ENCODE data around the gene TK1. TPM values are rescaled to one million over a fixed set of nuclear protein-coding genes. Genes with fewer than 3 reads are reported as not detected.

TK1 gene
- total and polyA plus RNA-seq, 2 donors from 2014 or later: 9.3 to 12.7 TPM

- intact Hi-C loops (cut with DNase I): no loop called here
- DNase-seq (peak in 1 of 5 donors; percentile 52), FAIRE-seq (no peak)
- Histone ChIP-seq H3K27me3 (ENCODE audit: control insufficient read depth, insufficient read depth, low read length) (no peaks in the 10 kb centered on the region), H3K4me1 (ENCODE audit: control insufficient read depth in 2 of 3, insufficient read depth in 2 of 3, low read depth in 1 of 3, low read length in 3 of 3) (peaks cover 0 to 11% (median 5%) of the 10 kb centered on the region in 3 donors), H3K9ac (ENCODE audit: low read length in 3 of 3) (no peak overlapping the region), H3K4me3 (ENCODE audit: low read length in 3 of 3) (no peak overlapping the region), H3K36me3 (ENCODE audit: control insufficient read depth in 2 of 3, insufficient read depth in 3 of 3, low read length in 3 of 3) (no peaks in the 10 kb centered on the region), H3K27ac (ENCODE audit: low read depth in 2 of 2, low read length in 2 of 2) (no peak overlapping the region), H3K9me3 (ENCODE audit: control insufficient read depth in 2 of 3, insufficient read depth in 1 of 3, low read length in 3 of 3) (no peaks in the 10 kb centered on the region)
- TF ChIP-seq CTCF (IDR thresholded peaks at IDR 0.05; ENCODE audit: borderline replicate concordance, extremely low read depth, insufficient read depth): no peak
Measured at GRCh38 chr17:78138204-78139060, 48.4 kb downstream of the TK1 start.

- TF ChIP-seq CTCF (IDR thresholded peaks at IDR 0.05; ENCODE audit: borderline replicate concordance, extremely low read depth, insufficient read depth): peak; percentile 8
- Histone ChIP-seq H3K27ac (ENCODE audit: low read depth in 2 of 2, low read length in 2 of 2) (no peak overlapping the region), H3K4me3 (ENCODE audit: low read length in 3 of 3) (no peak overlapping the region), H3K9me3 (ENCODE audit: control insufficient read depth in 2 of 3, insufficient read depth in 1 of 3, low read length in 3 of 3) (no peaks in the 10 kb centered on the region), H3K4me1 (ENCODE audit: control insufficient read depth in 2 of 3, insufficient read depth in 2 of 3, low read depth in 1 of 3, low read length in 3 of 3) (peaks cover 0 to 8% (median 5%) of the 10 kb centered on the region in 3 donors), H3K9ac (ENCODE audit: low read length in 3 of 3) (no peak overlapping the region), H3K36me3 (ENCODE audit: control insufficient read depth in 2 of 3, insufficient read depth in 3 of 3, low read length in 3 of 3) (no peaks in the 10 kb centered on the region), H3K27me3 (ENCODE audit: control insufficient read depth, insufficient read depth, low read length) (no peaks in the 10 kb centered on the region)
- intact Hi-C loops (cut with DNase I): no loop called here
- FAIRE-seq: no peak
- DNase-seq: peak in 1 of 5 donors; percentile 56
Measured at GRCh38 chr17:78137392-78138203, 49.3 kb downstream of the TK1 start.

GRCh38 chr17:78135858-78136500 is 50.9 kb downstream of the TK1 start:
- Histone ChIP-seq H3K27me3 (ENCODE audit: control insufficient read depth, insufficient read depth, low read length) (no peaks in the 10 kb centered on the region), H3K4me3 (ENCODE audit: low read length in 3 of 3) (no peak overlapping the region), H3K9ac (ENCODE audit: low read length in 3 of 3) (no peak overlapping the region), H3K4me1 (ENCODE audit: control insufficient read depth in 2 of 3, insufficient read depth in 2 of 3, low read depth in 1 of 3, low read length in 3 of 3) (peaks cover 0 to 2% (median 0%) of the 10 kb centered on the region in 3 donors), H3K36me3 (ENCODE audit: control insufficient read depth in 2 of 3, insufficient read depth in 3 of 3, low read length in 3 of 3) (no peaks in the 10 kb centered on the region), H3K27ac (ENCODE audit: low read depth in 2 of 2, low read length in 2 of 2) (no peak overlapping the region), H3K9me3 (ENCODE audit: control insufficient read depth in 2 of 3, insufficient read depth in 1 of 3, low read length in 3 of 3) (no peaks in the 10 kb centered on the region)
- no peak for TF ChIP-seq CTCF (IDR thresholded peaks at IDR 0.05; ENCODE audit: borderline replicate concordance, extremely low read depth, insufficient read depth)
- intact Hi-C loops (cut with DNase I): no loop called here
- no peak for DNase-seq
- FAIRE-seq: no peak

Data from kidney (tissue), 14 donors.